ENCODE measurements around the gene EEFSEC.

EEFSEC gene

DNA sequence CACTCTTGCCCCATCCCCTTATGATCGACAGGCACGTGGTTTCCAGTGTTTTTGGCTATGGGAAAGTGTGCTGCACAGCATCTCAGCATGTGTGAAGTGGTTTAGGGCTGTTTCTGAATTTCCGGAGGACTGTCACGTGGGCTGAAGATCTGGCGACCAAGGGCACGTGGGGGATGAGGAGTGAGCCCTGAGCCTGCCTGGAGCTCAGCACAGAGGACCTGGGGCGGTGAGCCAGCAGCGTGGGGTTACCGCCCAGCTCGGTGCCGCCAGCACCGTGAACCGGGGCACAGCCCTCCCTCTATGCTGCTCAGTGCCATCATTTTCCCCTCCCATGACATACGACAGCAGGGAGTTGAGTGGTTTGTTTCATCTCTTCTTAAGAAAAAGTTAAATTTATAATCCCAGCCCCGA, 163.2 kb downstream of the EEFSEC start:
- DNase-seq (ENCODE audit: low read depth in 2 of 2): peak; percentile 14 to 33

DNA sequence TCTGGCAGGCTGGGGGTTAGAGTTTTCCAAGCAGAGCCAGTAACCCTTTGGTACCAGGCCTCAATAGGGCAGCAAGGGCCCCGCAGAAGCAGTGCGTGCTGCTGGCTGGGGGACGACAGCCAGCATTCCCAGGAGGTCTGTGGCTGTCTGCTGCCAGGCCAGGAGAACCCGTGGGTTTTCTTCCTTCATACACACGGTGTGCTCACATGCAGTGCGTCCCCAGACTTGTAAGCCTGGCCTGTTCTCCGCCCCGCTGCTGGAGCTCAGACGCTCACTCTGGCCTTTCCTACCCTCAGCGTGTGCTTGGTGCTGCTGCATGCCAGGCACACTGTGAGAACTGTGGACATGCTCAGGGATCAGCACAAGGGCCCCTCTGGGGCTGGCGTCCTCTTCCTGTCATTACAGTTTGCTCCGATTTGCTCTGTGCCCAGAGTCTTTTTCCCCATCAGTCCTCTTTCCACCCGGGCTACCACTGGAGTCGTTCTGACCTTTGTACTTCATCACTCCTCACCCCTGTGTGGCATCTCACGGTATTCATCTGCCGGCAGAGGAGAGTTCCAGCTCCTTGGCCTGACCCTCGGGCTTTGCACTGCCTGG, 163.9 kb downstream of the EEFSEC start:
- no peak for DNase-seq (ENCODE audit: low read depth in 2 of 2)

DNA sequence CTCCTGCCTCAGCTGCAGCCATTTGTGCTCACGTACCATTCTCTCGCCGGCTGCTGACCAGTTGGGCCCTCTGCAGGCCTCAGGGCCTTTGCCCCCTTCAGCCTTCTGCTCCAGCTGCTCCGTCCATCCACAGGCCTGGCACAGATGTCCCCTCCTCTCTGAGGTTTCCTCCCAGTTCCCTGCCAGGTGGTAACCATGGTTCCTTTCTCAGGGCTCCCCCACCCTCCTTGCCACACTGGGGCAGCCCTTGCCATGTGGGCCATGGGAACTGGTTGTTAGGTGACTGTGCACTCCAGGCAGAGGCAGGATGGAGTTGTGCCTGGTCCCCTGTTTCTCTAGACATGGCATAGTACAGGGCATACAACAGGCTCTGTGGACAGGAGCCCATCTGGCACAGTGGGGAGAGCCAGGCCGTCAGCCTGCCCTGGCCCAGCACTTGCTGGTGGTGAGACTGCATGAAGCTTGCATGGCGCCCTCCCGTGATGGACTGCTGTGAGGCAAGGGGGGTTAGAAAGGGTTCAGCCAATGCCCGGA, 164.5 kb downstream of the EEFSEC start:
- no peak for DNase-seq (ENCODE audit: low read depth in 2 of 2)

DNA sequence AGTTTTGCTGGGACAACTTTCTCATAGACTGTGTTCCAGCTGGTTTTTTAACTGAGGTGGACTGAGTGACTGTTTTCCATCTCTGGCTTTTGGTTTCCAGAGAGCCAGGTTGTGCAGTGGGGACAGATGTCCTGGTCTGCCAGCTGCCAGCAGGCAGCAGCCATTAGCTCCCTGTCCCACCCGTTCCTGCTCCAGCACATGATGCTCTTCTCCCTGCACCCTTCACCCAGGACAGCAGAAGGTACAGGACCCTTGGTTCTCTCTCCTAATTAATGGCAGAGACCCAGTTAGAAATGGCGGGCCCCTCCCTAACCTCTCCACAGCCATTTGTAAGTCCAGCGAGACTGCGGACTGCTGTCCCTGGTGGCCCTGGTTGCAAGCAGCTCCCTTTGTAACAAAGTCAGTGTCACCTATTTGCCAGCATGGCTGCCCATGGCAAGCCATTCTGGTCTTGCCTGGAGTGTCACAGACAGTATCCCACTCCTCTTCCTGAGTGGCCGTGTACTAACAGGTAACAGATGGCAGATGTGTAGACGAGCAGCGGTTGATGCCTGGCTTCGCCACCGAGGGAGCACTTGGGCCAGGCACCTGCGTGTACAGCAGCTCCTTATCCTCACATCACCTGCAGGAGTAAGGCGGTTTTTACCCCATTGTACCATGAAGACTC, 165.1 kb downstream of the EEFSEC start:
- DNase-seq (ENCODE audit: low read depth in 2 of 2): no peak

DNA sequence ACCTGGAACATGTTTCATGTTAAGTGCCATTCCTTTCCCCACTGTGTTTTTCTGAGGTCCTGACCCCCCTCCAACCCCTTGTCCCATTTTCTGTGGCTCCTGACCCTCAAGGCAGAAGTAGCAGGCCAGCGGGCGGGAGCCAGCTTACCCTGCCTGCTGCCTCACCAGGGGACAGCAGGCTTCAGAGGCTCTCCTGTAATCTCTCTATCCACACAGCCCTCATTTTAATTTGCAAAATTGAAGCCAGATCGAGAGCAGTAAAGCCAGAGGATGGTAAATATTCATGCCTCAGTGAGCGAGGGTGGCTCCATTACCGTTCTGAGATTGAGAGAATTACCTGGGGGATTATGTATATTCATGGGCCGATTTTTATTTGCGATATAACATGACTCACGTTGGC, 165.8 kb downstream of the EEFSEC start:
- no peak for DNase-seq (ENCODE audit: low read depth in 2 of 2)

DNA sequence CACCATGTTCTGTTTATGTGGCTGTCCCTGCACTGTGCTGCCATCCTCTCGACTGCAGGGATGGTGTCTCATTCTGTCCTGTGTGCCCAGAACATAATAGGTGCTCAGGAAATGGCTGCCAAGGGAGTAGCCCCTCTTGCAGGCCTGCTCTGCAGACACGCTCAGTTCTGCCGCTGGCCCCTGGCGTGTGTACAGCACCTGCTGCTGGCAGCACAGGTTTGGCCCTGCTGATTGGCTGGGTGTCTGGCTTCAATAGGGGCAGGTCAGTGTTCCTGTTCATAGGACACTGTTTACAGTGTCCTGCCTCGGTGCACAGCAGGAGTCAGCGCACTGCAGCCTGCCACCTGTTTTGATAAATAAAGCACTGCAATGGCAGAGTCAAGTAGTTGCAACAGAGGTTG, 166.5 kb downstream of the EEFSEC start:
- DNase-seq (ENCODE audit: low read depth in 2 of 2): no peak

DNA sequence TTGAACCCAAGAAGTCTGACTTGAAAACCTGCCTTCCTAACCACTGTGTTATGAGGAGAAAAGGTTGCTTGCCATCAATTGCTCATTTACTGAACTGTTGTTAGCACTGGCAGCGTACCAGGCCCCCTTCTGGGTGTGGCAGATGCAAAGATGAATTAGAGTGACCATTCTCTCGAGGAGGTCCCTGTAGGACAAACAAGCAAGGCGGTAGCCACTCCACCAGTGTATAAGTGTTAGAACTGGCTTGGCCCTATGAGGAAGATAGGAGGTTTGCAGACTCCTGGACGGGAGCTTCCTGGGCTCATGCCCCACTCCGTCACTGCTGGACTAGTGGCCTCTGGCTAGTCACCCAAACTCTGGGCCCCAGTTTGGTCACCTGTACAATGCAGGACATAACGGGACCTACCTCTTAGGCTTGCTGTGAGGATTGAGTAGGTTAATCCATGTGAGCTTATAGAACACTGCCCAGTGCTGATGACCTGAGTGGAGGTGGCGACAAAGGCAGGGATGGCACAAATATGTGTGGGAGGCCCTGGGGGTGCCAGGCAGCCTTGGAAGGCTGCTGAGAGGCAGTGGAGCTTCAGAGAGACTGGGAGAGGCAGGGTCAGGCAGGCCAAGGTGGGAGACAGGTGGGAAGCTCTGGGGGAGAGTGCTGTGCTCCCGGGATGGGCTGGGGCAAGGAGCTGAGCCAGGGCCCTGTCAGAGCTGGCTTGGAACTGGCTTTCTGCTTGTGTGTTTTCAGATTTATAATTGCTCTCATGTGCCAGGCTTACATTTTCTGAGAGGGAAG, 167.5 kb downstream of the EEFSEC start:
- DNase-seq (ENCODE audit: low read depth in 2 of 2): no peak

DNA sequence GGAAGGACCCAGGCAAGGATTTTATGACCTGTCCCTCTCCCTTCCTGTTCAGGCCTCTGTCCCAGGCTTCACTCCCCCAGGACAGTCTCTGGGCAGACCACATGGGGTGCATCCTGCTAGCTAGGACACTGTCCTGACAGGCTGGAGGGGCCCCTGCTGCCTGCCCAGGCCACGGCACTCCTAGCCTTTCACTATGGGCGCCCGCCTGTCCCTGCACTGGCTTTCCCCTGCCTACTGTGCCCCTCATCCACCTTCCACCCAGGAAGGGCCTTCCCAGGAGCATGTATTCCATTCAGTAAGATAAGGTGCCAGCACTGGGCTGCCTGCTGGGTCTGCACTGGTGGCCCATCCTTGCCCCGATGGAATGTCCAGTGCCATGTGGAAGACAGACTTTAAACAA, 168.1 kb downstream of the EEFSEC start:
- no peak for DNase-seq (ENCODE audit: low read depth in 2 of 2)

DNA sequence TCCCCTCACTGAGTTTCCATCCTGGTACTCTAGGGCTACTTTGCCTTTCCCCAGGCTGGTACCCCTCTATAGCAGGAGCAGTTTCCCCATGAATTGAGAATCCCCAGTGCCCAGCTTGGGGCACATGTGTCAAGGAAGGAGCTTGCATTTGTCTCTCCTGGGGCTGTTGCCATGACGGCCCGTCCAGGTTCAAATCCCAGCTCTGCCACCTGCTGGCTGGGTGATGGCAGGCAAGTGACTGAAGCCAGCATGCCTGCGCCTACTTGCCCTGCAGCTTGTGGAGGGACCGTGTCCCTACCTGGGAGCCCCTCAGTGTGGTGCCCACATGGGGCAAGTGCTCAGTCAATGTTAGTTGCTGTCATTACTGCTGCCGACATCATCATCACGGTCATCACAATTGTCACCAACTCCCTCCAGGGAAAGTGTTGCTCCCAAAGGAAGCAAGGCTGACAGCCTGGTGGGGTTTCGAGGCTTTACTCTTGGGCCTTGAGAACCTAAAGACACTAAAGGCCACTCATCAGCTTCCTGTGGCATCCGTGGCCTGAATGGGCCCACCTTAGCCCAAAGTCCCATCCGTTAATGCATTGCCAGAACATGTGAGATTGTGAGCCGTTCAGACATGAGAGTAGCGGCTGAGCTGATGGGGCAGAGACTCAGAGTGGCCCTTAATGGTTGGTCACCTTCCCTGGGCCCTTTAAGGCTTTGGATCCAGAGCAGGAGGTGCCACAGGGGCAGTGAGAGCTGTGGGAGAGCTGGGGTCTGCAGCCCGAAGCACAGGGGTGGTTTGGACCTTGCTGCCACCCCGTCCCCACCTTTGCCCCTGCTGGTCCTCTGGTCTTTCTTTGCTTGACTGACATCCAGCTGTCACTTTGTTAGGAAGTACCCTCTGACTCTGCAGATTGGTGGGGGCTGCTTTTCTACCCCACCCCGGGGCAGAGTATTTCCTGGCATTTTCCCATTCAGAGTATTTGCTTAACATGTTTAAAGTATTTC, 169.0 kb downstream of the EEFSEC start:
- DNase-seq (ENCODE audit: low read depth in 2 of 2): peak; percentile 19 to 39

DNA sequence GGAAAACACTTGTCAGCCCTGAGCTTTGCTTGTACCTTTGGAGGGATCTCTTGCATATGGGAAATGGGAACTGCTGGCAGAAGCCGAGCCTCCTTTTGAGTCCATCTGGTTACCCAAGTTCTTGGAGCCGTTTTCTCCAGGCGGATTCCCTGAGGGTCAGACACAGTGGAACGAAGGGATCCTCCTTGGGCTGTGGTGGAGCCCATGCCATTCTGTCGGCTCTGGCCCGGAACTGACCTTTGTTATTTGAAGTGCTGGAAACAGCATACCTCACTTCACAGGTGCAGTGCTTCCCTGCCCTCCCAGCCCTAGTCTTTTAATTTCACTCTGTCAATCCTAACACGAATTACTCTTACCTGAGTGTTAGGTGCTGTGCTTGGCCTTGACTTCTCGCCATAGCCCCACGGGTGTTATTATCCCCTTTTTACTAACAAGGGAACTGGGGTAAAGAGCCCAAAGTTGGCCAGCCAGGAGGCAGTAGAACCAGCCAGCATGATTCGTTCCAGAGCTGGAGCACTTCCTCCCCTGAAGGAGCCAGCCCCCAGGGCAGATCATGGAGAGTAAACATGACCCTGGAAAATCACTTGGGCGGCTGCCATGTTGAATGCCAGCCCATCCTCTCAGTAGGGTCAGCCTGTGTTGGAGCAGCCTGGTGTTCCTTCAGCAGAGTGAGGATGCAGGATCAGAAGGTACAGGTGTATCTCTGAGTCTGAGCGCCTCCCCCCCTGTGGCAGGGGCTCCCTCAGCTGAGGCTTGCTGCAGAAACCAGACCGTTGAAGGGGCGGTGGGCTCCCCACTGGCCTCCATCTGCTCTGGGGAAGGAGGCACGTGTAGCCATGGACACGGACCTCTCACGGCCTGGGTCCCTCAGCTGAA, 170.2 kb downstream of the EEFSEC start:
- no peak for DNase-seq (ENCODE audit: low read depth in 2 of 2)

DNA sequence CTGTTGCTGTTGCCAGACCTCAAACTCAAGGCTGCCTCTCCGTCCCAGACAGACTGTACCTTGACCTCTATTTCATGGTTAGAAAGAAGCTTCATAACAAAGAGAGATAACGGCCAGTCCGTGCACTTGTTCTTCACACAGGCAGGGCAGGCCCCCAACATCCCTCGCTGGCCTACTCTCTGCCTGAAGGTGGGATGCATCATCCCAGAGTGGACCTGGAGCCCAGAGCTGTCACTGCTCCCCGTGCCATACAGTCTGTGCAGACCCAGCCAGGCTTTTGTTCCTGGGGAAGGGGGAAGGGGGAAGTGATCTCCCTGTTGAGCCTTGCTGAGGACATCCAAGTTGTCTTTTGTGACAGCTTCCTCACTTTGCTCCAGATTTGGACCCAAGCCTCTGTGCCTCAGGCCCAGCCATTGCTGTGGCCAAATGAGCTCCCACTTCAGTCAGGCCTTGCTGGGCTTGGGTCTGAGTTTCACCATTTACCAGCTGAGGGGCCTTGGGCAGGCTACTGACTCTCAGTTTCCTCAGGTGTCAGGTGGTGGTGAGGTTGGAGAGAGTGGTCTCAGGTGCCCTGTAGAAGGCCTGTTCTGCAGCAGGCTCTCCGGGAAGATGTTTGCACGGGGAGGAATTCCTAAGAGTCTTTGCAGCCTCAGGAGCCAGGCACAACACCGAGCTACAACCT, 171.8 kb downstream of the EEFSEC start:
- no peak for DNase-seq (ENCODE audit: low read depth in 2 of 2)

DNA sequence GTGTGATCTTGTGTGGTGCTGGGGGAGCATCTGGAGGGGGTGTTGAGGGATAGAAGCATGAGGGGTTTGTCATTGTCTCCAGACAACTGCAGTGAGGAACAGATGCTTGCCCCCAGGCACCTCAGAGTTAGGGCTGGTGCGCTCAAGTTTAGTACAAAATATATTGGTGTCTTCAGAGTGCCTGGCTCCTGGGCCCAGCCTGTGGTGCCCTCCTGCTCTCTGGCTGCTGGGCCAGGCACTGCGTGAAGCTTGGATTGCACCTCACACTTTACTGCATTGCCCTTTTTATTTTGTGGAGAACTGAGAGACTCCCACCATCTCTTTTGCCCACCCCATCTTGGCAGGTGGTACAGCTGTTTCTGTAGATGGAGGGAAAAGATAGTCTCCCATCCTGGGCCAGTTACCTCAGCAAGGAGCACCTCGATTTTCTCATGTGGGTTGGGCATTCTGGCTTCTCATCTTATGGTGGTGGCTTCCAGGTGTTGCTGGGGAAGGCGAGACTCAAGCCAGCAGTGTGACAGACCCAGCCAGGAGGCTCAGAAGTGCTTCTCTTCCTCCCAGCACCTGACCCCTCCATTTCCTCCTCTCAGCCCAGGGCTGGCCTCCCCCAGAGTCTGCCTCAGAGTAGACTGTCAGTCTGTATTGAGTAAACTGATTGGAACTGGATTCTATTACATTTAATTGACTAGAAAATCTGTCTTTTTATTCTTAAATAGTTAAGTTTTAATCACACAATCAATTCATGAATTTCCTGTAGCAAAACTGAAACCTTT, 173.0 kb downstream of the EEFSEC start:
- no peak for DNase-seq (ENCODE audit: low read depth in 2 of 2)

DNA sequence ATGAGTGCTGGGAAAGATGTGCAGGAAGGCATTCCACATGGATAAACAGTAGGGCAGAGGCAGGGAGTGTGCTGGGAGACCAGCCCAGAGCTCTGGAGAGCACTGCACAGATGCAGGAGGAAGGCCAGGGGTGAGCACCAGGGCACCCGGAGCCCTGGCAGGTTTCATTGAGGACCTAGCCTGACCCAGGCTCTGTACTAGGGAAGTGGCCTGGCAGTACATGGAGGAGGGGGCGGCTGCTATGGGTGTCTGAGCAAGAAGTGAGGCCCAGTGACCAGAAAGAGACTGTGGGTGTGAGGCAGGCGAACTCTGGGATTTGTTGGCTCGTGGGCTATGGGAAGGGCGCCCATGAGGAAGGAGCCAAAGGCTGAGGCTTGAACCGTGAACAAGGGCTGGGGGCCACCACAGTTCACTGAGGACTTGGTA, 174.3 kb downstream of the EEFSEC start:
- no peak for DNase-seq (ENCODE audit: low read depth in 2 of 2)

DNA sequence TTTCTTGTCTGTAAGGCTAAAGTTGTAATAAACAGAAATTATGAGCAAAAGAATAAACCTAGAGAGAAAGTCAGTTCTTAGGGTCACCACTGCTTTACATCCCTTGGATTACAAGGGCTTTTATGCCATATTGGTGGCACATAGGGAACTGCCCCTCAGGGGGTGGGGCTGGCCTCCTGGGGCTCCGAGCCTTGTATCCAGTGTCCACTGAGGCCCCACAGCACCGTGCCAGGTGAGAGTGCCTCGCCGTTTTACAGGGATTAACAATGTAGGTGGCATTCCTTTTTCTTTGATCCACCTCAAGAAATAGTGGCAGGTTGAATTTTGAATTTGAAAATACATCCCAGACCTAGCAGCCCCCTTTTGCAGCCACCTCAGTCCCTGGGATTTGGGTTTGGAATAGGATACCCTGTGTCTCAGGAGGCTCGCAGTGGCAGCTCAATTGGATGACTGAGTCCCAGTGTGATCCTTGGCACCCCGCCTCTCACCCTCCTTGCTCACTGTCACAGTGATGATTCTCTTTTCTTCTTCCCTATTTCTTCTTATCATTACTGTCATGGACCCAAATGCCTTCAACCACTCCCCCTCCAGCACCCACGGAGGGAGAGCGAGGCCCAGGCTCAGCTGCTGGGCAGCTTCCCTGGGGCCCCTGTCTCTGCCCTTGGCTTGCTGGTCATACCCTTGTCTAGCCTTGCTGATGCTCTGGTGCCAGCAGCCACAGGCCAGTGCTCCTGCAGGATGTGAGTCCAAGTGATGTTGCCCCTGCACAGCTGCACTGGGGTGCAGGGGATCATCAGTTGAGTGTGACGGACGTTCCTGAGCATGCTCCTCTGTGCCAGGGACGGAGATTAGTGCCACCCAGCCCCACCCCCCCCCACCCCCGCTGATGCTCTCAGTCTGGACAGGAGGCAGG, 175.5 kb downstream of the EEFSEC start:
- no peak for DNase-seq (ENCODE audit: low read depth in 2 of 2)

DNA sequence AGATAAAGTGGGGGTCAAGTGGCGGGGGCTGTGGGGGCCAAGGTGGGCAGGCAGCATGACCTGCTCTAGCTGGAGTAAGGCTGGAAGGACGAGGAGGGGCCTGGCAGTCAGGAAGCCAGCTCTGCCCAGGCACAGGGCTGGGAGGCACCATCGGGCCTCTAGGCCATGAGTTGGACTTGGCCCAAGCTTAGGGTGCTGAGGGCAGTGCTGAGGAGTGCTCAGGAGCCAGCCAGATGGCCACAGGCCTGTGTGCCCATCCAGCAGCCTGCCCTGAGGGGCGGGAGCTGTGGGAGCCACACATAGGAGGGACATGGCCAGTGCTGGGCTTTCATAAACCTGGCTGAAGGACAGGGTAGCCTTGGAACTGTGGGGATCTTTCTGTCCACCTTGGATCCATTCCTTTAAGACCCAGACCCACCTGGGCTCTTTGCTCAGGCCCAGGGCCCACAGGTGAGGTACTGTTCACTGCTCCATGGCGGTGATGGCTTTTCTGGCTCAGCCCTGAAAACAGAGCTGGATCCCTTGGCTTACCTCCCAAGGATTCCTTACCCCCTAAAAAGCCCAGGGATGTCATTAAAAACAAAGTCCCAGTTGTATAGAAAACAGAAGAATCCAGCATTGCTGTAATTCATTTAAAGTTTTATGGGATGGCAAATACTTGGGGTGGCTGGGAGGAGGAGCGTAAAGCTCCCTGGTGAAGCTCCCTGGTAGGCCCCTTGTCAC, 176.4 kb downstream of the EEFSEC start:
- DNase-seq (ENCODE audit: low read depth in 2 of 2): no peak

DNA sequence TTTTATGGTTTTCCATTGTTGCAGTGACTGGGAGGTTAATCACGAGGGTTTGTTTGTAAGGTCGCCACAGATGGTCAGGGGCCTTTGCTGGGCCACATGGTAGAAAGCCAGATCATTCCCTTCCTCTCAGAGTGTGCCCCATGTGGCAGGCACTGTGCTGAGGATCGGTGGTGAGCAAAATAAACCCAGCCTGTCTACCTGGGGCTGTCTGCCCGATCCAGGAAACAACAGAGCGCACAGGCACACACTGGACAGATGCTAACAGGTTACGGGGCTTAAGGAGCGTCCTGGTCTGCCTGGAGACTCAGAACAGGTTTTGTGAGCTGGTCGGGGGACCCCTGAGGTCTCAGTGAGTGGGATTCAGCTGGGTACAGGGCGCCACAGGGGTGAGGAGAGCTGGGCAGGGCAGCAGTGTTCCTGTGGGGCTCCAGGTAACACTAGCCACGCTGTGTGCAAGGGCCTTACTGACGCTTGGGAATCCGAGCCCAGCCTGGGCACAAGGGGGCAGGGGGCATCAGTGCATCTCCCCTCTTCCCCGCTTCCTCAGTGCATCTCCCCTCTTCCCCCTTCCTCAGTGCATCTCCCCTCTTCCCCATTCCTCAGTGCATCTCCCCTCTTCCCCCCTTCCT, 177.0 kb downstream of the EEFSEC start:
- DNase-seq (ENCODE audit: low read depth in 2 of 2): no peak

DNA sequence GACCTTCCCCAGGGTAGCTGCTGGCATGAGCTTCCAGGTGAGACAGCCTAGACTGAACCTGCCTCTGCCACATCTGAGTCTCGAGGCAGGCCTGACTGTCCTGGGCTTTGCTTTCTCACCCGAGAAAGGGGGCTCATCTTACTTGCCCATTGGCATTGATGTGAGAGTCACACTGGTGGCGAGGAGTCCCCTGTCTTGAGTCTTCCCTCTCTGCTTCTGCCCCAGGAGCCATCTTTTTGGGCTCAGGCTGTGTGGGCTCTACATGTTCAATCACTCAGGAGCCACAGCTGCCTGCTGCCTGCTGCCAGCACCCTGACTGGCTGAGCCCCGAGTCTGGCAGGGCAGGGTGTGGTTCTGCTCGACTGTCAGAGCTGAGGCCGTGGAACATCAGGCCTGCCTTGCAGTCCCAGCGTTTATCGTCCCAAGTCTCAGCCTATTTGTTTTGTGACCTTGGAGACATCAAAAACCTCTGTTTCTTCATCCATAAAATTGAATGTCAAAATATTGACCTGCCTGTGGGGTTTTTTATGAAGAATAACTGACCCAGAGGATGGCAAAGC, 180.9 kb downstream of the EEFSEC start:
- DNase-seq (ENCODE audit: low read depth in 2 of 2): no peak
